Neural cell (in vitro differentiated cells): Measurements from ENCODE around the gene PLA1A. TPM values are rescaled to one million over a fixed set of nuclear protein-coding genes. Genes with fewer than 3 reads are reported as not detected.

Source experiments
- H2AFZ ChIP-seq: fragments of 200-600, 300-800 bp; sonication (generic), shearing (Covaris generic); 2 replicates; pipeline ENCODE4 v1.6.0; 2014; ENCODE audit warnings: low read depth, mild to moderate bottlenecking, antibody characterized with exemption, low read length, moderate library complexity
- H3F3A ChIP-seq: fragments of 200-600 bp; shearing (Covaris generic); 2 replicates; pipeline ENCODE4 v1.6.1; 2016; ENCODE audit warnings: mild to moderate bottlenecking, moderate library complexity, mixed read lengths, antibody characterized with exemption, low read length; ENCODE audit not compliant: insufficient read depth, poor library complexity, severe bottlenecking
- H3K27ac ChIP-seq: fragments of 200-600, 300-800 bp; sonication (generic), shearing (Covaris generic); 2 replicates; pipeline ENCODE4 v1.5.1; 2014; ENCODE audit warnings: mild to moderate bottlenecking, low read length, moderate library complexity
- H3K27me3 ChIP-seq: fragments of 300-800, 200-600 bp; sonication (generic), shearing (Covaris generic); 2 replicates; pipeline ENCODE4 v1.6.0; 2014; ENCODE audit warnings: mild to moderate bottlenecking, low read depth, low read length, moderate library complexity; ENCODE audit not compliant: insufficient read depth
- H3K36me3 ChIP-seq: fragments of 300-800, 200-600 bp; sonication (generic), shearing (Covaris generic); 2 replicates; pipeline ENCODE4 v1.5.1; 2014; ENCODE audit warnings: mild to moderate bottlenecking, antibody characterized with exemption, low read length, moderate library complexity; ENCODE audit not compliant: insufficient read depth
- H3K4me2 ChIP-seq: fragments of 300-800, 200-600 bp; sonication (generic), shearing (Covaris generic); 2 replicates; pipeline ENCODE4 v1.6.0; 2014; ENCODE audit warnings: mild to moderate bottlenecking, low read length
- H3K4me3 ChIP-seq: fragments of 300-800, 200-600 bp; sonication (generic), shearing (Covaris generic); 2 replicates; pipeline ENCODE4 v1.5.1; 2014; ENCODE audit warnings: mild to moderate bottlenecking, low read length, moderate library complexity
- H3K79me2 ChIP-seq: fragments of 200-600 bp; shearing (Covaris generic); replicated peaks from 2 replicates; pipeline ENCODE4 v1.6.0; 2014; ENCODE audit warnings: mild to moderate bottlenecking, low read length, moderate library complexity; ENCODE audit not compliant: insufficient read depth
- H3K9ac ChIP-seq: fragments of 300-800, 200-600 bp; sonication (generic), shearing (Covaris generic); 2 replicates; pipeline ENCODE4 v1.6.1; 2016; ENCODE audit warnings: mild to moderate bottlenecking, low read length, mixed read lengths
- H3K9me2 ChIP-seq: fragments of 200-600 bp; shearing (Covaris generic); 2 replicates; pipeline ENCODE4 v1.6.1; 2016; ENCODE audit warnings: mild to moderate bottlenecking, low read length, mixed read lengths; ENCODE audit not compliant: insufficient read depth
- H3K9me3 ChIP-seq: fragments of 200-600, 300-800 bp; sonication (generic), shearing (Covaris generic); 2 replicates; pipeline ENCODE4 v1.6.1; 2016; ENCODE audit warnings: mild to moderate bottlenecking, mixed run types, low read length, moderate library complexity, mixed read lengths
- H4K20me1 ChIP-seq: fragments of 200-600 bp; shearing (Covaris generic); 2 replicates; pipeline ENCODE4 v1.6.1; 2016; ENCODE audit warnings: mild to moderate bottlenecking, mixed run types; ENCODE audit not compliant: insufficient read depth
- EP300 ChIP-seq: fragments of 450-650 bp; conservative IDR thresholded peaks from 2 replicates; pipeline ENCODE4 v1.6.1; 2014; ENCODE audit warnings: antibody characterized with exemption, mild to moderate bottlenecking, moderate library complexity; ENCODE audit not compliant: poor library complexity, severe bottlenecking
- EZH2 ChIP-seq: fragments of 200-600, 300-800 bp; shearing (Covaris generic), sonication (generic); IDR thresholded peaks from 2 replicates; pipeline ENCODE4 v1.6.1; 2014; ENCODE audit warnings: antibody characterized with exemption, low read length, borderline replicate concordance, mild to moderate bottlenecking; ENCODE audit not compliant: insufficient read depth, poor library complexity, severe bottlenecking
- MXI1 ChIP-seq: fragments of 450-650 bp; conservative IDR thresholded peaks from 2 replicates; pipeline ENCODE4 v1.6.1; 2014; ENCODE audit warnings: antibody characterized with exemption, mild to moderate bottlenecking; ENCODE audit not compliant: poor library complexity, severe bottlenecking
- POLR2AphosphoS5 ChIP-seq: IDR thresholded peaks from 2 replicates; pipeline ENCODE4 v1.6.1; 2012
- RAD21 ChIP-seq: fragments of 450-650 bp; conservative IDR thresholded peaks from 2 replicates; pipeline ENCODE4 v1.6.1; 2014; ENCODE audit warnings: antibody characterized with exemption, mild to moderate bottlenecking, moderate library complexity
- SMC3 ChIP-seq: fragments of 450-650 bp; conservative IDR thresholded peaks from 2 replicates; pipeline ENCODE4 v1.6.1; 2014; ENCODE audit warnings: antibody characterized with exemption, mild to moderate bottlenecking, moderate library complexity; ENCODE audit not compliant: poor library complexity
- TAF1 ChIP-seq: IDR thresholded peaks from 2 replicates; pipeline ENCODE4 v1.6.1; 2012; ENCODE audit warnings: low read depth
- polyA plus RNA-seq: library from polyadenylated mRNA; depleted of rRNA; stranded (reverse); fragments of >200 nt; gene quantifications from 2 replicates; pipeline ENCODE4 v1.2.3, GENCODE V29; 2014
- TF ChIP-seq, protein P1 (sequence below): IDR thresholded peaks from 2 replicates; pipeline ENCODE4 v1.6.1; 2012; ENCODE audit warnings: borderline replicate concordance
- TF ChIP-seq, protein P2 (sequence below): fragments of 450-650 bp; IDR thresholded peaks from 2 replicates; pipeline ENCODE4 v1.5.1; 2014; ENCODE audit warnings: antibody characterized with exemption, mild to moderate bottlenecking, moderate library complexity; ENCODE audit not compliant: poor library complexity, severe bottlenecking

The PLA1A gene
- polyA plus RNA-seq, 1 donor from 2014 or later: not detected

DNA sequence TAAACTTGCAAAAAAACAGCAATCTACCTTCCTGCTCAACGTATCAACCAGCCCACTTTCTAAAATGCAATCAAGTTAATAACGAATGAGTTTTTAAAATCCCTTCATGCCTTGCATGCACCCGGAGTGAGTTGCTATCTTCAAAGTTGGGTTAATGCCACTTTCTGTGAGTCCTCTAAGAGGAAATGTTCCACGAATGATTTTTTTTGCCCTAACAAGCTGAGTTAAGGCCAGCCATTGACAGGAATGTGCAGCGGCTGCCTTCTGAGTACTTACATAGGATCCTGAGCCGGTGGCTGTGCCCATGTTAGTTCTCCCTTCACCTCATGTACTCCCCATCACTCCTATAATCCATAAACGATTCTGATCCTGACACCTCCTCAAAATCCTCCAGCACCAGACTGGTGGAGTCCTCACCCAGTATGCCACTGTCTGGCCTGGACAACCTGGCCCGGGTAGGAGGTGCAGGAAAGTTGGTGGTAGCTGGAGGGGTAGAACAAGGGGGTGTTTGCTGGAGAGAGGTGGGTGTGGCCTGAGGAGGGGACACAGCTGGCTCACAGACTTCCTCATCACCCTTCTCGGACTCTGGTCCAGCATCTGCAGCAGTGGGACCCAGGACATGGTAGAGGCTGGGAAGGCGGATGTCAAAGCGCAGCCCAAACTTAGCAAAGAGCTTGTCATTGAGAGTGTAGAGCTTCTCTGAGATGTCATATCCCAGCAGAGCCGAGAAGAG is 50.3 kb downstream of the PLA1A start:
- H3K36me3 ChIP-seq: no peaks in the 10 kb centered on the region
- no peaks in the 10 kb centered on the region for H3K79me2 ChIP-seq
- H2AFZ ChIP-seq: no peak overlapping the region
- TF ChIP-seq RAD21 (no peak), EZH2 (no peak)
- TF ChIP-seq, protein P1, sequence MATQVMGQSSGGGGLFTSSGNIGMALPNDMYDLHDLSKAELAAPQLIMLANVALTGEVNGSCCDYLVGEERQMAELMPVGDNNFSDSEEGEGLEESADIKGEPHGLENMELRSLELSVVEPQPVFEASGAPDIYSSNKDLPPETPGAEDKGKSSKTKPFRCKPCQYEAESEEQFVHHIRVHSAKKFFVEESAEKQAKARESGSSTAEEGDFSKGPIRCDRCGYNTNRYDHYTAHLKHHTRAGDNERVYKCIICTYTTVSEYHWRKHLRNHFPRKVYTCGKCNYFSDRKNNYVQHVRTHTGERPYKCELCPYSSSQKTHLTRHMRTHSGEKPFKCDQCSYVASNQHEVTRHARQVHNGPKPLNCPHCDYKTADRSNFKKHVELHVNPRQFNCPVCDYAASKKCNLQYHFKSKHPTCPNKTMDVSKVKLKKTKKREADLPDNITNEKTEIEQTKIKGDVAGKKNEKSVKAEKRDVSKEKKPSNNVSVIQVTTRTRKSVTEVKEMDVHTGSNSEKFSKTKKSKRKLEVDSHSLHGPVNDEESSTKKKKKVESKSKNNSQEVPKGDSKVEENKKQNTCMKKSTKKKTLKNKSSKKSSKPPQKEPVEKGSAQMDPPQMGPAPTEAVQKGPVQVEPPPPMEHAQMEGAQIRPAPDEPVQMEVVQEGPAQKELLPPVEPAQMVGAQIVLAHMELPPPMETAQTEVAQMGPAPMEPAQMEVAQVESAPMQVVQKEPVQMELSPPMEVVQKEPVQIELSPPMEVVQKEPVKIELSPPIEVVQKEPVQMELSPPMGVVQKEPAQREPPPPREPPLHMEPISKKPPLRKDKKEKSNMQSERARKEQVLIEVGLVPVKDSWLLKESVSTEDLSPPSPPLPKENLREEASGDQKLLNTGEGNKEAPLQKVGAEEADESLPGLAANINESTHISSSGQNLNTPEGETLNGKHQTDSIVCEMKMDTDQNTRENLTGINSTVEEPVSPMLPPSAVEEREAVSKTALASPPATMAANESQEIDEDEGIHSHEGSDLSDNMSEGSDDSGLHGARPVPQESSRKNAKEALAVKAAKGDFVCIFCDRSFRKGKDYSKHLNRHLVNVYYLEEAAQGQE: no peak
- TF ChIP-seq, protein P2, sequence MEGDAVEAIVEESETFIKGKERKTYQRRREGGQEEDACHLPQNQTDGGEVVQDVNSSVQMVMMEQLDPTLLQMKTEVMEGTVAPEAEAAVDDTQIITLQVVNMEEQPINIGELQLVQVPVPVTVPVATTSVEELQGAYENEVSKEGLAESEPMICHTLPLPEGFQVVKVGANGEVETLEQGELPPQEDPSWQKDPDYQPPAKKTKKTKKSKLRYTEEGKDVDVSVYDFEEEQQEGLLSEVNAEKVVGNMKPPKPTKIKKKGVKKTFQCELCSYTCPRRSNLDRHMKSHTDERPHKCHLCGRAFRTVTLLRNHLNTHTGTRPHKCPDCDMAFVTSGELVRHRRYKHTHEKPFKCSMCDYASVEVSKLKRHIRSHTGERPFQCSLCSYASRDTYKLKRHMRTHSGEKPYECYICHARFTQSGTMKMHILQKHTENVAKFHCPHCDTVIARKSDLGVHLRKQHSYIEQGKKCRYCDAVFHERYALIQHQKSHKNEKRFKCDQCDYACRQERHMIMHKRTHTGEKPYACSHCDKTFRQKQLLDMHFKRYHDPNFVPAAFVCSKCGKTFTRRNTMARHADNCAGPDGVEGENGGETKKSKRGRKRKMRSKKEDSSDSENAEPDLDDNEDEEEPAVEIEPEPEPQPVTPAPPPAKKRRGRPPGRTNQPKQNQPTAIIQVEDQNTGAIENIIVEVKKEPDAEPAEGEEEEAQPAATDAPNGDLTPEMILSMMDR: no peak
- H3K9me2 ChIP-seq: no peaks in the 10 kb centered on the region
- H3F3A ChIP-seq: no peaks in the 10 kb centered on the region
- no peak overlapping the region for H3K27ac ChIP-seq
- no peaks in the 10 kb centered on the region for H4K20me1 ChIP-seq
- H3K9ac ChIP-seq: no peak overlapping the region
- no peaks in the 10 kb centered on the region for H3K9me3 ChIP-seq
- no peak overlapping the region for H3K4me2 ChIP-seq
- no peaks in the 10 kb centered on the region for H3K27me3 ChIP-seq
- no peak overlapping the region for H3K4me3 ChIP-seq

DNA sequence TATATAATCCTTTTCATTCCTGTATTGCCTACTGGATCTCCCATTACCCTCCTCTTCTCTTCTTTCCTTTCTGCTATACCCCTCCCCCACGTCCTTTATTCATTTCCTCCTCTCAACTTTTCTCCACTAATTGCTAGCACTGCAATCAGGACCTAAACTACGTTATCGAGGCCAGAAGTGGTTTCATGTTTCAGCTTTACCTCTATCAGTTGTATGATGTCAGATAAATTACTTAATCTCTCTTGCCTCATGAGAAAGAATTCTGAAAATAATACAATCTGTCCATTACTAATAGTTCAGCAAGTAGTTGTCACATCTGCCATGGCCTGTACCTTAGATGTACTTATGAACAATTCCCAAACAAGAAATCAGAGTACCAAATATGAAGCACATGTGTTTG is 52.1 kb downstream of the PLA1A start:
- Histone ChIP-seq H4K20me1 (no peaks in the 10 kb centered on the region), H3K9me3 (no peaks in the 10 kb centered on the region), H3K4me3 (no peak overlapping the region), H3K4me2 (no peak overlapping the region), H3K9ac (no peak overlapping the region), H3K27me3 (no peaks in the 10 kb centered on the region), H3K27ac (no peak overlapping the region), H3F3A (no peaks in the 10 kb centered on the region), H3K9me2 (no peaks in the 10 kb centered on the region), H3K36me3 (no peaks in the 10 kb centered on the region), H2AFZ (no peak overlapping the region), H3K79me2 (no peaks in the 10 kb centered on the region)
- TF ChIP-seq EZH2 (no peak), RAD21 (no peak), SMC3 (no peak), TAF1 (no peak), POLR2AphosphoS5 (no peak), MXI1 (no peak), EP300 (no peak)
- TF ChIP-seq, protein P2: no peak
- TF ChIP-seq, protein P1: no peak
